HL-60/S4 (cell line): ENCODE measurements around the gene PJA2.
"Not testable (repeated sequence)": the region's sequence is repeated elsewhere in the genome, so short reads cannot be mapped to it uniquely, and the experiment has no call there.

Experiments
- in situ Hi-C: fragments of 300-500 bp; cut with MboI; formaldehyde crosslinking; loops from 2 replicates; pipeline ENCODE4 v1.14.3; 2022; ENCODE audit warnings: low sequenced_read_pairs

Gene PJA2

DNA sequence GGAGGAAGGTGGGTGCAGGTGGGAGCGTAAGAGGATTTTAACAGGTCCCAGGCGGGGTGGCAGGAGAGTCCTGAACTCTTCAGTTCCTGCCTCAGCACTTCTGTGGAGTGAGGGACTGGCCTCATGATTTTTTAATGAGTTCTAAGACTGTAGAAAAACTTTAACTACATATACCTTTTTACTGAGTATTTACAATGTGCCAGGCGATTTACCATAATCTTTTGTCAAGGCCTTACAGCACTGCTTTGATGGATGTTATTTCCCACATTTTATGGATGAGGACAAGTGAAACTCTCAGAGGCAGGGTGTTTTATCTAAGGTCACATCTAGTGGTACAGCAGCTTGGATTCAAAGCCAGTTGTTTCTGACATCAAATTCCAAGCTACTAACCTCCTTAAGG lies 99.5 kb downstream of the PJA2 start:
- in situ Hi-C loops = no loop called here

DNA sequence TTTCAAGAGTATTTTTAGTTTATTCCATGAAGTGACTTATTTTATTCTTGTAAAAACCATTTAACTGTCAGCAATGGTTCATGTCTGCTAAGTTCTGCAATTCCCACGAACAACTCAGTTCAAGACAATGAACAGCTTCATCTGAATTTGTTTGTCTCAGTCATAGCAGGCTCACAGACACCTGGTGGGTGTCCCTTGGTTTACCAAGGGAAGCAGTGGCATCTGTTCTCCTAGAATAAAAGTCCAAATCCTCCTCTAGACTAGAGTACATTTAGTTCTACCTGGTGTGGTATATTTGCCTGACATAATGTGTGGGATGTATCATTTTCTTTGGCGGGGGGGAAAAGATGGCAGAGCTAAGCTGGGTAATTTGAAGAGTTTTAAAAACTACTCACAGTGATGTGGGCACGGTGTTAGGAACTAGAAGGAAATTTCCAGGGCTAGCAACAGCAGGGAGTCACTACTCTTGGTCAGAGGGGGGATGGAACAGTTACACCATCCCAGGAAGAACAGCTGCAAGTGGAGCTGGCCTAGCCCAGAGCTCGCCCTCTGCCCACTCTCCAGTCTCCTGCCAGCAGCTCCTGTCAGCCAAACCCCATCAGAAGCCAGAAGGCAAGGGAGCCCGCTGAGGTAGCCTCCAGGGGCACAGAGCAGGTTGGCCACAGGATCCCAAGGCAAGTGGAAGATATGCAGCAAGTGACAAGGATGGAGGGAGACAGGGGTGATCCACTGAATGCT lies 100.3 kb downstream of the PJA2 start:
- in situ Hi-C loops = no loop called here

- in situ Hi-C loops = no loop called here
Observed at GRCh38 chr5:109307951-109308350, 101.8 kb downstream of the PJA2 start.

DNA sequence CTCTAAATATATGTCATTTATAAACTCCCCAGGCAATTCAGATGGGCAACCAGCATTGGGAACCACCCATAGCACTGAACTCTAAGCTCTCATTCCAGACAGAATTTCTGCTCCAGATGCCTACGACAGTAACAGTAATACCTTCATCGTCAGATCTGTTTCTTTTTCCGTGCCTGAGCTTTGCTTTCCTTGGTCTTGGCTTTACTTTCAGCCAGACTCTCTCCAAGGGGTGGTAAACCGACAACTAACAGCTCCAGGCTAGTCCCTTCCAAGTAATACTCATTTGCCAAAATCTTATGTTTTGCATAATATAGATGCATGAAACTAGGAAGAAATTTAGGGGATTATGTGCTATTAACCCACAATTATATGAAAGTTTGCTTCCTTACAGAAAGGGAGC lies 102.3 kb downstream of the PJA2 start:
- in situ Hi-C loops = no loop called here

- in situ Hi-C loops = no loop called here
Observed at GRCh38 chr5:109305352-109305751, 104.4 kb downstream of the PJA2 start.

GRCh38 chr5:109304309-109304708 lies 105.5 kb downstream of the PJA2 start:
- in situ Hi-C loops = no loop called here

DNA sequence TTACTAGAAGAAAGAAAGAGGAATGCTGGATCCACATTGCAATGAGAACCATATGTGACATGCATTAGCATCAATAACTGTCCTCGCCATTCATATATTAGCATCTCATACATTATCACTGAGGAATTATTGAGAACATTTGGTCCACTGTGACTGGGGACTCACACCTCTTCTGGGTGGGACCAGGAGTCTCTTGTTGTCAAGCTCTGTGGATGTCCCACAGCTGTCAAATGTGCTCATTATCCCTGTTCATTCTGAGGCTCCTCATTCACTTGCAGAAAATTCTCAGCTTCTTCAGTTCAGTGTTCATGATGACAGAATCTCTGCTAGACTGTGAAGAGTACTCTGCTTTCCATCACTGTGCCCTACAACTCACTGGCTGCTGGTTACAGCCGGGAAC lies 109.4 kb downstream of the PJA2 start:
- in situ Hi-C loops = no loop called here

GRCh38 chr5:109299557-109299956 lies 110.2 kb downstream of the PJA2 start:
- in situ Hi-C loops = no loop called here

- in situ Hi-C loops = no loop called here
Observed at GRCh38 chr5:109298794-109299193, 111.0 kb downstream of the PJA2 start.

DNA sequence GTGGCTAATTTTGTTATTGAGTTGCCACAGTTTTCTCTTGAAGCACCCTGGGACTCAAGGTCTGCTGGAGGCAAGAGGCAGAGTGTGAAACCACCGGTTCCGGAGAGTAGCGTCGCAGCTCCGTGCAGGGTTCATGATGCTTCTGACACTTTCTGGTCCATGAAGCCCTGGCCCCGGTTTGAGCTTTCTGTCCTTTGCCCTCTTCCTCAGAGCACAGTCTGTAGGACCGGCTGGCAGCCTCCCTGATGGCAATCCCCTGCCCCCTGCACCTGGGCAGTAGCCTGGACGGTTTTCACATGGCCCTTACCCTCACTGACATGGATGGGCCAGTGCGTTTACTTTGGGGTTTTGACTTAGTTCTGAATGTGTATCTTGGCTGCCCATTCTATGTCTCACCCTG lies 111.9 kb downstream of the PJA2 start:
- in situ Hi-C loops = no loop called here

- in situ Hi-C loops = no loop called here
Observed at GRCh38 chr5:109291090-109291489, 118.7 kb downstream of the PJA2 start.

DNA sequence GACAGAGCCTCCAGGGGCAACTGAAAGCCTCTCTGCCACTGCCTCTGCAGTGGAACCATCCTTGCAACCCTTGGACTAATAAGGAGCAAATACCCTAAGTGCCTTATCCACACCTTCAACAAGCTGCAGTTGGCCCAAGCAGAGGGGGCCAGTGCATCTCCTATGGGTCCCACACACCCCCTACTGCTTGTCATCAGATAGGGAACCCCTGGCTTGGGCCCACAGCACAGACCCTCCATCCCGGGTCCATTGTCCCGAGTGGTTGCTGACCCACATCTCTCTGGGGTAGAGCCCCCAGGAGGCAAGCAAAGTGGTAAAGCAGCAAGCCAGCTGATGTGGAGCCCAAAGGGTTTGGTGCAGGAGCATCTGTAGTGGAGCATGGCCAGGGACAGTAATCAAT lies 119.5 kb downstream of the PJA2 start:
- in situ Hi-C loops = no loop called here

DNA sequence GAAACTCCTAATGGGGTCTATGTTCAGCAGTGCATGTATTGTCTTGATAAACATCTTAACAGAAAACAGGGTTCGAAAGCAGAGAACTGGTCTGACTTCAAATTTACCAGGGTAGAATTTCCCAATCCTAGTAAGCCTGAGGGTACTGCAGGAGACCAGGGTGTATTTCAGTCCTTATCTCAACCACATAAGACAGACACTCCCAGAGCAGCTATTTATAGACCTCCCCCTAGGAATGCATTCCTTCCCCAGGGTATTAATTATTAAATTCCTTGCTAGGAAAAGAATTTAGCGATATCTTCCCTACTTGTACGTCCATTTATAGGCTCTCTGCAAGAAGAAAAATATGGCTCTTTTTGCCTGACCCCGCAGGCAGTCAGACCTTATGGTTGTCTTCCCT lies 123.1 kb downstream of the PJA2 start:
- in situ Hi-C loops = not testable (repeated sequence)
